Measurements from ENCODE around the gene NIPAL3. TPM values are rescaled to one million over a fixed set of nuclear protein-coding genes. Genes with fewer than 3 reads are reported as not detected.

Gene NIPAL3
- total RNA-seq, 1 experiment from 2014 or later, result 16.6 TPM

DNA sequence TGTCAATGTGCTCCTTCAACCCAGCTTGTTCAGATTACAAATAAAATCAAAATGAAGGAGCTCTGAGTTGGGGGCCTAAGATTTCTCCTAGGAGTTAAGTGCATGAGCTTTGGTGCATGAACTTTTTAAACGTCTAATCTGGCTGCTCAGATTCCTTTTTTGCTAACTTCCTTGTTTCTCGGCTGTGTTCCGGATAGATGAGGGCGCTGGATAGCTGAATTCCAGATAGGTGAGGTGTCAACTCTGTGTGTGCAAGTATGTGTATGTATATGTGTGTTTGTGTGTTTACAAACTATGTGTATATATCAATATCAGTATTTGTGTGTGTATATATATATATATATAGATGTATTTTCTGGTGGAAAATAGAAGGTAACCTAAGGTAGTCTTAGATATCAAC is 49.5 kb downstream of the NIPAL3 start:
- intact Hi-C loops (cut with micrococcal nuclease), result no loop called here
- BruUV-seq (replicated peaks), result no TSS peak
- H3K4me1 ChIP-seq (ENCODE audit: control insufficient read depth in 1 of 2, insufficient read depth in 2 of 2, low read length in 2 of 2), result peaks cover 0 to 8% of the 10 kb centered on the region in 2 experiments; a peak in 2 of 4 replicates
- no peak overlapping the region for H2AFZ ChIP-seq (ENCODE audit: low read depth, low read length, poor library complexity, severe bottlenecking)
- H3K9me3 ChIP-seq (ENCODE audit: control insufficient read depth in 1 of 2, insufficient read depth in 1 of 2, low read depth in 1 of 2, low read length in 2 of 2), result no peaks in the 10 kb centered on the region
- CTCF ChIA-PET, result no interaction called here
- no peaks in the 10 kb centered on the region for H3K9me2 ChIP-seq (ENCODE audit: insufficient read depth)
- H3K36me3 ChIP-seq (ENCODE audit: control insufficient read depth in 1 of 2, insufficient read depth in 2 of 2, low read length in 2 of 2), result no peaks in the 10 kb centered on the region
- no peak for ATAC-seq
- H3K27ac ChIP-seq (ENCODE audit: low read depth, low read length), result no peak overlapping the region
- no peak overlapping the region for H3K4me3 ChIP-seq (replicated peaks in 1 of 2; ENCODE audit: low read depth in 1 of 2, low read length in 2 of 2)
- no peak overlapping the region for H3K4me2 ChIP-seq (ENCODE audit: low read length)
- POLR2A ChIA-PET, result no interaction called here
- no peaks in the 10 kb centered on the region for H3K79me2 ChIP-seq (ENCODE audit: insufficient read depth, low read length)
- no peaks in the 10 kb centered on the region for H4K20me1 ChIP-seq (ENCODE audit: insufficient read depth)
- RAD21 ChIA-PET (ENCODE audit: low non-redundant PET in 1 of 2, low total read pairs in 2 of 2, uncharacterized antibody in 2 of 2, unreplicated experiment in 2 of 2), result no interaction called here
- no peak overlapping the region for H3K9ac ChIP-seq (ENCODE audit: low read length)
- H3K27me3 ChIP-seq (ENCODE audit: insufficient read depth, low read length), result no peaks in the 10 kb centered on the region
- DNase-seq (ENCODE audit: low read depth, low spot score), result no peak
- TF ChIP-seq FOSL1 (IDR thresholded peaks at IDR 0.05; ENCODE audit: low read depth) (no peak), SIN3A (IDR thresholded peaks at IDR 0.05; ENCODE audit: low read depth) (no peak), POLR2A (IDR thresholded peaks at IDR 0.05; ENCODE audit: borderline replicate concordance, extremely low read depth, insufficient read depth, insufficient read length) (no peak)

GRCh38 chr1:24465638-24466037 is 50.0 kb downstream of the NIPAL3 start:
- no peaks in the 10 kb centered on the region for H3K36me3 ChIP-seq (ENCODE audit: control insufficient read depth in 1 of 2, insufficient read depth in 2 of 2, low read length in 2 of 2)
- peaks cover 0 to 8% of the 10 kb centered on the region in 2 experiments; a peak in 2 of 4 replicates for H3K4me1 ChIP-seq (ENCODE audit: control insufficient read depth in 1 of 2, insufficient read depth in 2 of 2, low read length in 2 of 2)
- no peak overlapping the region for H3K27ac ChIP-seq (ENCODE audit: low read depth, low read length)
- ChIA-PET RAD21 (ENCODE audit: low non-redundant PET in 1 of 2, low total read pairs in 2 of 2, uncharacterized antibody in 2 of 2, unreplicated experiment in 2 of 2) (no interaction called here), CTCF (no interaction called here), POLR2A (no interaction called here)
- H3K79me2 ChIP-seq (ENCODE audit: insufficient read depth, low read length), result no peaks in the 10 kb centered on the region
- no peak overlapping the region for H2AFZ ChIP-seq (ENCODE audit: low read depth, low read length, poor library complexity, severe bottlenecking)
- TF ChIP-seq SRF (IDR thresholded peaks at IDR 0.05; ENCODE audit: low read depth), result no peak
- TF ChIP-seq ELF1 (IDR thresholded peaks at IDR 0.05; ENCODE audit: borderline replicate concordance, low read depth), result no peak
- TF ChIP-seq ZNF274 (IDR thresholded peaks at IDR 0.05; ENCODE audit: low read depth, low read length), result no peak
- TF ChIP-seq SP1 (IDR thresholded peaks at IDR 0.05; ENCODE audit: low read depth), result no peak
- no peak for TF ChIP-seq POLR2A (IDR thresholded peaks at IDR 0.05; ENCODE audit: borderline replicate concordance, extremely low read depth, insufficient read depth, insufficient read length)
- TF ChIP-seq JUND (IDR thresholded peaks at IDR 0.05), result no peak
- no peak for TF ChIP-seq SIN3A (IDR thresholded peaks at IDR 0.05; ENCODE audit: low read depth)
- no peak for TF ChIP-seq FOSL1 (IDR thresholded peaks at IDR 0.05; ENCODE audit: low read depth)
- no peaks in the 10 kb centered on the region for H3K27me3 ChIP-seq (ENCODE audit: insufficient read depth, low read length)
- no TSS peak for BruUV-seq (replicated peaks)
- no peaks in the 10 kb centered on the region for H4K20me1 ChIP-seq (ENCODE audit: insufficient read depth)
- no peak overlapping the region for H3K9ac ChIP-seq (ENCODE audit: low read length)
- H3K9me3 ChIP-seq (ENCODE audit: control insufficient read depth in 1 of 2, insufficient read depth in 1 of 2, low read depth in 1 of 2, low read length in 2 of 2), result no peaks in the 10 kb centered on the region
- H3K4me2 ChIP-seq (ENCODE audit: low read length), result no peak overlapping the region
- intact Hi-C loops (cut with micrococcal nuclease), result no loop called here
- ATAC-seq (no peak), DNase-seq (ENCODE audit: low read depth, low spot score) (no peak)
- H3K4me3 ChIP-seq (replicated peaks in 1 of 2; ENCODE audit: low read depth in 1 of 2, low read length in 2 of 2), result no peak overlapping the region
- no peaks in the 10 kb centered on the region for H3K9me2 ChIP-seq (ENCODE audit: insufficient read depth)

Measured in HCT116 (cell line).